NCI-H1436 (cell line): Measurements from ENCODE around the gene MCC.

Experiments used
- DNase-seq: peaks from one replicate; lab custom pipeline; 2025; lab: John Stamatoyannopoulos, UW

Gene MCC

DNA sequence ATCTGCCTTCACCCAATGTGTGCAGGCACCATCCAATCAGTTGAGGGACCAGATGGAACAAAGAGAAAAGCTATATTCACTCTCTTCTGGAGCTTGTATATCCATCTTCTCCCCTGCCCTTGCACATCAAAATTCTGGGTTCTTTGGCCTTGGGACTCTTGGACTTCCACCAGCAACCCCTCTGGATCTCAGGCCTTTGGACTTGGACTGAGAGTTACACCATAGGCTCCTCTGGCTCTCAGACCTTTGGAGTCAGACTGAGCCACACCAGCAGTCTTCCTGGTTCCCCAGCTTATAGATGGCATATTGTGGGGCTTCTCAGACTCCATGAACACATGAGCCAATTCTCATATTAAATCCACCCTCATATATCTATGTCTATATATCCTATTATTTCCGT, 126.6 kb downstream of the MCC start:
- no peak for DNase-seq

GRCh38 chr5:113359419-113359818, 128.8 kb downstream of the MCC start:
- DNase-seq: no peak

GRCh38 chr5:113358696-113359095, 129.6 kb downstream of the MCC start:
- no peak for DNase-seq

GRCh38 chr5:113357696-113358476, 130.4 kb downstream of the MCC start:
- no peak for DNase-seq

DNA sequence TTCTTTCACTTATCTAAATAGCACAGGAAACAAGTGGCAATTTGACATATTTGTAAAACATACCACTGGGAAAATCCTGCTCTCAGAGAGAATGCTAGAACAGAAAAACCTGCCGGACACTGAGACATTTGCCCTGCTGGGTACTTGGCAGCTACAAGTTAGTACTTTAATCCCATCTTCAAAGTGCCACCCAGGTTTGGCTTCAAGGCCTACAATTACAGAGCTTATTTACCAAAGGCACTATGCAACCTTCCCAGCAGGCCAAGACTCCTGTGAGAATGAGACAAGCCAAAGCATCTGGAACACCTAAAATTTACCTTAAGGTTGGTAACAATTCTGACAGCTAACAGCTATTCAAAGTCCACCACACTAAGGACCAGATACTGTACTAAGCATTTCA, 131.8 kb downstream of the MCC start:
- DNase-seq: no peak

DNA sequence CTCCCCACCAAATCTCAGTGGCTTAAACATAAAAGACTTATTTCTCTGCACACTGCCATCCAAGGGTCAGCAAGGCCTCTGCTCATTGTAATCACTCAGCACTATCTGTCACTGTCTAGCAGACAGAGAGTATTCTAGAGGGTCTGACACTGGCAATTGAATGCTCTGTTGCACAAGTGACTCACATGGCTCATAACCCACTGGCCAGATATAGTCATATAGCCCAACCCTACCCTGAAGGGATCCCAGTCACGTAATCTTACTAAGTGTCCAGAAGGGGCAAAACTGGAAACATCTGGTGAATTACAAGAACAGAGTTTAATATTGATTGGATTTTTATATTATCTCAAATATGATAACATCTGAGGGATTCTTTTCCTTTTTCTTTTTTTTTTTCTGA, 134.2 kb downstream of the MCC start:
- DNase-seq: no peak

DNA sequence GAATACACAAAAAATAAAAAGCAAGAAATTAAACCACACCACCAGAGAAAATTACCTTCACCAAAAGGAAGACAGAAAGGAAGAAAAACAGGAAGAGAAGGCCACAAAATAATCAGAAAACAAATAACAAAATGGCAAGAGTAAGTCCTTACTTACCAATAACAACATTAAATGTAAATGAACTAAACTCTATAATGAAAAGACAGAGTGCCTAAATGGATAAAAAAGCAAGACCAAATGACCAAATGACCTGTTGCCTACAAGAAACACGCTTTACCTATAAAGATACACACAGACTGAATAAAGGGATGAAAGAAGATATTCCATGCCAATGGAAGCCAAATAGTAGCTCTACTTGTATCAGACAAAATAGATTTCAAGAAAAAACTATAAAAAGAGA, 140.7 kb downstream of the MCC start:
- DNase-seq: no peak

- DNase-seq: no peak
Measured at GRCh38 chr5:113344973-113345940, 143.0 kb downstream of the MCC start.

- DNase-seq: no peak
Measured at GRCh38 chr5:113343343-113343742, 144.9 kb downstream of the MCC start.

DNA sequence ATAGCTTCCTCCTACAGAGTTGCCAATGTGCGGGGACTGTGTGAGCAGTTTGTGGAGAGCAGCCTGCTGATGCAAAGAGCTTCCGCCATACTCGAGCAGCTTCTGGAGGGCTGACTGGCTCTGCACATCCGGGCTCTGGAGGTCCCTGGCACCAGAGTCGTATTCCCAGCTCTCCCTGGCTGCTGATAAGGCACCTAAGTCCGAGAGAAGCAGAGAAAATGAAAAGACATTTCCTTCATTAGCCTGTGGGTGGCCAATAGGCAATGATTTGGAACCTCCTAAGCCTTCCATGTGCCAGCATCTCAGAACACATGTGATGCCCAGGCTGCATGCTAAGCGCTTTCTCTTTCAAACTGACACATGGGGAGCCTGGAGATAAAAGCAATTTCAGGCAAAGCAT, 147.7 kb downstream of the MCC start:
- no peak for DNase-seq

DNA sequence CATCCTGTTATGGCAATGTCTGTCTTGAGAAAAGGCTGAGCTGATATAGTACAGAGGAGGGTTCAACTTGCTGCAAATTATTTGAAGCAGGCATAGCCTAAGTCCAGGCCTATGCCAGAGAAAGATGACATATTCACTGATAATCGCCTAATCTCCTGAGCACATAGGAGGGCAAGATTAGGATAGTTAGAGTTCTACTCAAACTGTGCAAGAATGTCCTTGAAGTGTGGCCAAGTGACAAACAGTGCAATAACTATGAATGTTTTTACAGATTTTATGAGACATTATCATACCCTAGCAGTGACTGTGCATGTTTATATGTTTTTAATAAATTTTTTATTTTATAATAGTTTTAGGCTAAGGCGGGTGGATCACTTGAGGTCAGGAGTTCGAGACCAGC, 149.6 kb downstream of the MCC start:
- no peak for DNase-seq

GRCh38 chr5:113337515-113338415, 150.5 kb downstream of the MCC start:
- DNase-seq: no peak

GRCh38 chr5:113336975-113337374, 151.3 kb downstream of the MCC start:
- DNase-seq: no peak

DNA sequence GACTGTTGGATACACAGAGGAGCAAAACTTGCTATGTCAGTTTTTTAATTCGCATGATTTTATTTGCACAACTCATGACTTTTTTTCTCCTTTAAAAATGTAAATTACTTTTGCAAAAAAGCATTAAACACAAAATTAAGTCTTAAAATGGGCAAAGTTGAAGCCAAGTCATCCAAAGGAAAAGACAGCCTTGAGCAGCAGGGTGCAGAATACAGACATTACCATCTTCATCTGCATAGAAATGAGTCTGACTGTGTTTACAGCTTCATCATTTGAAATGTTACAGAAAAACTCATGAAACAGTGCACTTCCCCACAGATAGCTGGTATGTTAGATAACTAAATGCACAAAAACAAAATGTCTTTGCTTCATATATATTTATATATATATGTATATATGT, 154.8 kb downstream of the MCC start:
- no peak for DNase-seq

GRCh38 chr5:113331209-113331551, 157.1 kb downstream of the MCC start:
- no peak for DNase-seq

- DNase-seq: no peak
Measured at GRCh38 chr5:113330533-113331208, 157.6 kb downstream of the MCC start.

DNA sequence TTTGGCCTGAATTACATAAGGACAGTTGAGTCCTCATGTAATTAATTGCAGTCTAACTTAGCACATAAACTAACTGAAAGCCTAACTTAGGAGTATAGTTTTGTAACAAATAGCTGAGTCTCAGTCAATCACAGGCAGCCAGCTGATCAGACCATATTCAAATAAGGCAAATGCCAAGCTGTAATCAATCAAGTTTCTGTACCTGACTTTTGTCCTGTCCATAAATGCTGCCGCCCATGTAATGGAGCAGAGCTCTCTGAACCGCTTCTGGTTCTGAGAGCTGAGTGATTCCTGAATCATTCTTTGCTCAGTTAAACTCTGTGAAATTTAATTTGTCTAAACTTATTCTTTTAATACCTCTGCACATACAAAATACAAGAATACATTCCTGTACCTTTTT, 158.3 kb downstream of the MCC start:
- no peak for DNase-seq

DNA sequence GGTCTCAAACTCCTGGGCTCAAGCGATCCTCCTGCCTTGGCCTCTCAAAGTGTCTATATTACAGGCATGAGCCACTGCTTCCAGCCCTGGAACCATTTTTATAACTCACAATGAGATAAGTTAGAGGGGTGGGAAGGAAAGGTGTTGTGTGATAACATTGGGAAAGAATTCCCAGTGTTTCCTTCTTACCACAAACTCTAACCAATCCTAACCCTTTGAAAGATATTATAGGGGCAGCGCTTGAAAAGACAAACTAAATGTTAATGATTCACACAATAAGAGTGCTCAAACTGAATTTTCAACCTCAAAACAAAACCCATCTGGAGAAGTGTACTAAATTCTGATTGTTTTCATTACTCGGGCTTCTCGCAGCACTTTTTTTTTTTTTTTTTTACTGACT, 163.2 kb downstream of the MCC start:
- DNase-seq: no peak

DNA sequence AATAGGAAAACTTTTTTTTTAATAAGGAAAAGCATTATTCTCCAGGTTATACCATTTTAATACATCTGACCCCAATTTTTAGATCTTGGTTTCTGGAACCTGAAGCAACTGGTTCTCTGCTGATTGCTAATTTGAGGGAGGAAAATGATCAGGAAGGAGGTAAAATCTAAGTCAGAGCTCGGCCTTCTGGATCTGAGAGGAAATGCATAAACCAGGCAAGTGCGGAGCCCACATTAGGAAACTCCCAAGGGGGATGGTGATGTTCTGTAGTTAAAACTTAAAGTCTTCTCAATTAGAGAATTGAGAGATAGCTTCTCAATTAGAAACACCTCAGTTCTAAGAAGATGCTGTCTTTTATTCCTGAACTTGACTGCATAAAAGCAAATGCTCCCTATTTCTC, 167.0 kb downstream of the MCC start:
- DNase-seq: no peak

DNA sequence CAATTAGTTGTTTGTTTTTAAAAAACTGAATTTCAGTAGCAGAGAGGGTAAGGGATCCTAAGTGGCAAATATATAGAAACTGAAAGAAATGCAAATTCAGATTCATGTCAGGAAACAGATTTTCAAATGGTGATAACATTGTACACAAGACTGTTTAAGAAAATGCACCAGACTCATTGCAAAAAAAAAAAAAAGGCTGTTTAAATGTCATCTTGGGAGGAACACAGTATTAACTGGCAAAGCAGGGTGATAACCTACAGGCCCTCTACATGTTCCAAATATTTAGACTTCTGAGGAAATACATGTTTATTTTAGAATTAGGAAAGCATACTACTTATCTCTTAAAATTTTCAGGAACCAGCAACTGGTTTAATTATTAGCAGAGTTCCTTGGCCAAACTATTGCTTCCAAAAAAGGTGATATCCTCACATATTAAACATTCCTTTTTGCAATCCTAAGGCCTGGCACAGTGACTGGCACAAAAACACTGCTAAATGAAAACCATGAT, 167.9 kb downstream of the MCC start:
- no peak for DNase-seq

- no peak for DNase-seq
Measured at GRCh38 chr5:113319256-113320053, 168.8 kb downstream of the MCC start.
